Measurements from ENCODE around the gene ST7.
"Not testable (repeated sequence)": the region's sequence is repeated elsewhere in the genome, so short reads cannot be mapped to it uniquely, and the experiment has no call there.

ST7 gene

GRCh38 chr7:117117172-117117571 lies 163.9 kb downstream of the ST7 start:
- TF ChIP-seq CTCF (IDR thresholded peaks at IDR 0.05; ENCODE audit: borderline replicate concordance, insufficient read depth, low read depth, low read length) = no peak
- no peak overlapping the region for H3K4me3 ChIP-seq (ENCODE audit: low read depth, low read length)

- H3K4me3 ChIP-seq (ENCODE audit: low read depth, low read length) = no peak overlapping the region
- TF ChIP-seq CTCF (IDR thresholded peaks at IDR 0.05; ENCODE audit: borderline replicate concordance, insufficient read depth, low read depth, low read length) = no peak
Measured at GRCh38 chr7:117118579-117119180, 165.4 kb downstream of the ST7 start.

GRCh38 chr7:117119192-117119924 lies 166.1 kb downstream of the ST7 start:
- TF ChIP-seq CTCF (IDR thresholded peaks at IDR 0.05; ENCODE audit: borderline replicate concordance, insufficient read depth, low read depth, low read length) = peak; percentile 66; the same call in 1 of the 2 replicates
- H3K4me3 ChIP-seq (ENCODE audit: low read depth, low read length) = no peak overlapping the region

- H3K4me3 ChIP-seq (ENCODE audit: low read depth, low read length) = not testable (repeated sequence)
Measured at GRCh38 chr7:117120321-117120720, 167.0 kb downstream of the ST7 start.

- not testable (repeated sequence) for H3K4me3 ChIP-seq (ENCODE audit: low read depth, low read length)
Measured at GRCh38 chr7:117122036-117122435, 168.7 kb downstream of the ST7 start.

GRCh38 chr7:117122536-117122935 lies 169.2 kb downstream of the ST7 start:
- TF ChIP-seq CTCF (IDR thresholded peaks at IDR 0.05; ENCODE audit: borderline replicate concordance, insufficient read depth, low read depth, low read length) = no peak
- no peak overlapping the region for H3K4me3 ChIP-seq (ENCODE audit: low read depth, low read length)

GRCh38 chr7:117123311-117123926 lies 170.1 kb downstream of the ST7 start:
- no peak for TF ChIP-seq CTCF (IDR thresholded peaks at IDR 0.05; ENCODE audit: borderline replicate concordance, insufficient read depth, low read depth, low read length)
- no peak overlapping the region for H3K4me3 ChIP-seq (ENCODE audit: low read depth, low read length)

GRCh38 chr7:117124591-117125220 lies 171.4 kb downstream of the ST7 start:
- TF ChIP-seq CTCF (IDR thresholded peaks at IDR 0.05; ENCODE audit: borderline replicate concordance, insufficient read depth, low read depth, low read length) = no peak
- no peak overlapping the region for H3K4me3 ChIP-seq (ENCODE audit: low read depth, low read length)
